ENCODE measurements around the gene RHBDD2. TPM values are rescaled to one million over a fixed set of nuclear protein-coding genes. Genes with fewer than 3 reads are reported as not detected.
"Not testable (repeated sequence)": the region's sequence is repeated elsewhere in the genome, so short reads cannot be mapped to it uniquely, and the experiment has no call there.

The RHBDD2 gene
- total RNA-seq, 2 donors from 2014 or later = 51.6 to 68.9 TPM

DNA sequence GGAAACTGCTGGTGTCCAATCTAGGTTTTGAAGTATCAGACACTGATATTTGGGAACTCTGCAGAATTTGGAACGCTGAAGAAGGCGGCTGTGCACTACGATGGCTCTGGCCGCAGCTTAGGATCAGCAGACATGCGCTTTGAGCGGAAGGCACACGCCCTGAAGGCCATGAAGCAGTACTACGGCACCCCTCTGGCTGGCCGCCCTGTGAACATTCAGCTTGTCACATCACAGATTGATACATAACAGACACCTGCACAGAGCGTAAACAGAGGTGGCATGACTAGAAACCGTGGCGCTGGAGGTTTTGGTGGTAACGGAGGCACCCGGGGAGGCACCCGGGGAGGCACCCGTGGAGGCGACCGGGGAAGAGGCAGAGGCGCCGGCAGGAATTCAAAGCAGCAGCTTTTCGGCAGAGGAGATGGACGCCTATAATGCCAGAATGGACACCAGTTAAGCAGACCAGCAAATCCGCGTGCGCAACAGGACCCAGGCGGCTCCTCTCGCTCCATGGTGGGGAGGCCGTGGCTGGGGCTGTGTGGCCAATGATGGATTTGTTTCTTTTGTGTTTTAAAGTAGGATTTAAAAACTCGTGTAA lies 43.0 kb upstream of the RHBDD2 start:
- Mint-ChIP-seq H3K36me3 (ENCODE audit: low read depth) (no peaks in the 10 kb centered on the region), H3K4me1 (no peaks in the 10 kb centered on the region), H3K9me3 (no peaks in the 10 kb centered on the region), H3K4me3 (no peak overlapping the region), H3K27me3 (ENCODE audit: insufficient read depth) (peaks cover 21% of the 10 kb centered on the region), H3K27ac (no peak overlapping the region)
- DNase-seq = no peak
- Histone ChIP-seq H3K4me1 (ENCODE audit: control insufficient read depth, insufficient read depth, low read length) (no peaks in the 10 kb centered on the region), H3K9ac (ENCODE audit: extremely low read depth, low read length, poor library complexity, severe bottlenecking) (no peak overlapping the region), H3K27ac (ENCODE audit: low read depth, low read length) (no peak overlapping the region), H3K4me3 (ENCODE audit: low read length) (no peak overlapping the region), H3K27me3 (ENCODE audit: control insufficient read depth, insufficient read depth, low read length, poor library complexity, severe bottlenecking) (no peaks in the 10 kb centered on the region), H3K36me3 (ENCODE audit: control insufficient read depth, insufficient read depth, low read length) (no peaks in the 10 kb centered on the region), H3K9me3 (ENCODE audit: control insufficient read depth, low read length) (no peaks in the 10 kb centered on the region)
- TF ChIP-seq, protein P1, sequence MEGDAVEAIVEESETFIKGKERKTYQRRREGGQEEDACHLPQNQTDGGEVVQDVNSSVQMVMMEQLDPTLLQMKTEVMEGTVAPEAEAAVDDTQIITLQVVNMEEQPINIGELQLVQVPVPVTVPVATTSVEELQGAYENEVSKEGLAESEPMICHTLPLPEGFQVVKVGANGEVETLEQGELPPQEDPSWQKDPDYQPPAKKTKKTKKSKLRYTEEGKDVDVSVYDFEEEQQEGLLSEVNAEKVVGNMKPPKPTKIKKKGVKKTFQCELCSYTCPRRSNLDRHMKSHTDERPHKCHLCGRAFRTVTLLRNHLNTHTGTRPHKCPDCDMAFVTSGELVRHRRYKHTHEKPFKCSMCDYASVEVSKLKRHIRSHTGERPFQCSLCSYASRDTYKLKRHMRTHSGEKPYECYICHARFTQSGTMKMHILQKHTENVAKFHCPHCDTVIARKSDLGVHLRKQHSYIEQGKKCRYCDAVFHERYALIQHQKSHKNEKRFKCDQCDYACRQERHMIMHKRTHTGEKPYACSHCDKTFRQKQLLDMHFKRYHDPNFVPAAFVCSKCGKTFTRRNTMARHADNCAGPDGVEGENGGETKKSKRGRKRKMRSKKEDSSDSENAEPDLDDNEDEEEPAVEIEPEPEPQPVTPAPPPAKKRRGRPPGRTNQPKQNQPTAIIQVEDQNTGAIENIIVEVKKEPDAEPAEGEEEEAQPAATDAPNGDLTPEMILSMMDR (conservative IDR thresholded peaks at IDR 0.05) = no peak
- WGBS, 2 experiments (ENCODE audit: insufficient coverage in 1 of 2, insufficient read length in 1 of 2) = 96 to 97% methylated on average over 18 to 29 of the region's 29 CpGs

DNA sequence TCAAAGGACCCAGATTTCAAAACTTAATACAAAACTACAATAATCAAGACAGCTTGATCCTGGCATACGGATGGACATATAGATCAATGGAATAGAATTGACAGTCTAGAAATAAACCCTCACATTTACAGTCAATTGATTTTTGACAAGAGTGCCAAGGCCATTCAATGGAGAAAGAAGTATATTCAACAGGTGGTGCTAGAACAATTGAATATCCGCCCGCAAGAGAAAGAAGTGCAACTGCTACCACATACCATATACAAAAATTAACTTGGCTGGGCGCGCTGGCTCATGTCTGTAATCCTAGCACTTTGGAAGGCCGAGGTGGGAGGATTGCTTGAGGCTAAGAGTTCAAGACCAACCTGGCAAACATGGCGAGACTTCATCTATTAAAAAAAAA lies 42.0 kb upstream of the RHBDD2 start:
- no peaks in the 10 kb centered on the region for H3K9me3 Mint-ChIP-seq
- 96 to 98% methylated on average over 5 to 7 of the region's 7 CpGs for WGBS, 2 experiments (ENCODE audit: insufficient coverage in 1 of 2, insufficient read length in 1 of 2)
- Histone ChIP-seq H3K4me1 (ENCODE audit: control insufficient read depth, insufficient read depth, low read length) (no peaks in the 10 kb centered on the region), H3K9me3 (ENCODE audit: control insufficient read depth, low read length) (no peaks in the 10 kb centered on the region), H3K4me3 (ENCODE audit: low read length) (no peak overlapping the region), H3K27me3 (ENCODE audit: control insufficient read depth, insufficient read depth, low read length, poor library complexity, severe bottlenecking) (no peaks in the 10 kb centered on the region), H3K27ac (ENCODE audit: low read depth, low read length) (no peak overlapping the region), H3K36me3 (ENCODE audit: control insufficient read depth, insufficient read depth, low read length) (no peaks in the 10 kb centered on the region), H3K9ac (ENCODE audit: extremely low read depth, low read length, poor library complexity, severe bottlenecking) (no peak overlapping the region)
- no peak for DNase-seq
- H3K4me3 Mint-ChIP-seq = no peak overlapping the region
- peaks cover 17% of the 10 kb centered on the region for H3K27me3 Mint-ChIP-seq (ENCODE audit: insufficient read depth)
- H3K27ac Mint-ChIP-seq = no peak overlapping the region
- no peaks in the 10 kb centered on the region for H3K36me3 Mint-ChIP-seq (ENCODE audit: low read depth)
- TF ChIP-seq, protein P1 (conservative IDR thresholded peaks at IDR 0.05) = no peak
- H3K4me1 Mint-ChIP-seq = no peaks in the 10 kb centered on the region

DNA sequence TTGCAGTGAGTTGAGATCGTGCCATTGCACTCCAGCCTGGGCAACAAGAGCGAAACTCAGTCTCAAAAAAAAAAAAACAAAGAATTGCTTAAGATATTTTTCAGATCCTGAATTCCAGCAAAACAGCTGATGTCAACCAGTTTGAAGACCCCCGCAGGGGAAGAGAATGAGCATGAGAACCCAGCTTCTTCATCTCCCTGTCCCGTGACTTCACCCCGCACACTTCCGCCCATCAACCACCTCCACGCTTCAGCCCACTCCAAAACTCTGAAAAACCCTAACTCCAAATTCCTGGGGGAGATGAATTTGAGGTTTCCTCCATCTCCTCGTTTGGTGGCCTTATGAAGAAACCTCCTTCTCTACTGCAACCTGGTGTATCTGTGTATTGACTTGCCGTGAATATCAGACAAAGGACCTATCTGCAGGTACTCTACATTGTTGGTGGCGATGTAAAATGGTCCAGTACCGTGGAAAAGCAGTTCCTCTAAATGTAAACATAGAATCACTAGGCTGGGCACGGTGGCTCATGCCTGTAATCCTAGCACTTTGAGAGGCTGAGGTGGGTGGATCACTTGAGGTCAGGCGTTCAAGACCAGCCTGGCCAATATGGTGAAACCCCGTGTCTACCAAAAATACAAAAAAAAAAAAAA lies 40.4 kb upstream of the RHBDD2 start:
- H3K4me1 Mint-ChIP-seq; H3K9me3 Mint-ChIP-seq; H3K27me3 ChIP-seq (ENCODE audit: control insufficient read depth, insufficient read depth, low read length, poor library complexity, severe bottlenecking); H3K4me3 ChIP-seq (ENCODE audit: low read length); H3K9me3 ChIP-seq (ENCODE audit: control insufficient read depth, low read length); DNase-seq; H3K36me3 Mint-ChIP-seq (ENCODE audit: low read depth); H3K4me1 ChIP-seq (ENCODE audit: control insufficient read depth, insufficient read depth, low read length); H3K27ac ChIP-seq (ENCODE audit: low read depth, low read length); H3K36me3 ChIP-seq (ENCODE audit: control insufficient read depth, insufficient read depth, low read length); H3K4me3 Mint-ChIP-seq; H3K9ac ChIP-seq (ENCODE audit: extremely low read depth, low read length, poor library complexity, severe bottlenecking); H3K27me3 Mint-ChIP-seq (ENCODE audit: insufficient read depth); H3K27ac Mint-ChIP-seq: not testable (repeated sequence)
- WGBS, 2 experiments (ENCODE audit: insufficient coverage in 1 of 2, insufficient read length in 1 of 2) = 88 to 89% methylated on average over 9 to 13 of the region's 14 CpGs
